ENCODE data around the gene CTF1.

GRCh38 chr16:30924076-30924912 lies 27.9 kb downstream of the CTF1 start:
- TF ChIP-seq, protein P1, sequence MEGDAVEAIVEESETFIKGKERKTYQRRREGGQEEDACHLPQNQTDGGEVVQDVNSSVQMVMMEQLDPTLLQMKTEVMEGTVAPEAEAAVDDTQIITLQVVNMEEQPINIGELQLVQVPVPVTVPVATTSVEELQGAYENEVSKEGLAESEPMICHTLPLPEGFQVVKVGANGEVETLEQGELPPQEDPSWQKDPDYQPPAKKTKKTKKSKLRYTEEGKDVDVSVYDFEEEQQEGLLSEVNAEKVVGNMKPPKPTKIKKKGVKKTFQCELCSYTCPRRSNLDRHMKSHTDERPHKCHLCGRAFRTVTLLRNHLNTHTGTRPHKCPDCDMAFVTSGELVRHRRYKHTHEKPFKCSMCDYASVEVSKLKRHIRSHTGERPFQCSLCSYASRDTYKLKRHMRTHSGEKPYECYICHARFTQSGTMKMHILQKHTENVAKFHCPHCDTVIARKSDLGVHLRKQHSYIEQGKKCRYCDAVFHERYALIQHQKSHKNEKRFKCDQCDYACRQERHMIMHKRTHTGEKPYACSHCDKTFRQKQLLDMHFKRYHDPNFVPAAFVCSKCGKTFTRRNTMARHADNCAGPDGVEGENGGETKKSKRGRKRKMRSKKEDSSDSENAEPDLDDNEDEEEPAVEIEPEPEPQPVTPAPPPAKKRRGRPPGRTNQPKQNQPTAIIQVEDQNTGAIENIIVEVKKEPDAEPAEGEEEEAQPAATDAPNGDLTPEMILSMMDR (conservative IDR thresholded peaks at IDR 0.05; ENCODE audit: low read length): no peak
- no peak for TF ChIP-seq EZH2phosphoT487 (IDR thresholded peaks at IDR 0.05; ENCODE audit: borderline replicate concordance)

Data from Loucy (cell line).